GM12801 (cell line): ENCODE results near the gene LCP2.

Experiments
- CTCF ChIP-seq: IDR thresholded peaks from one replicate; pipeline ENCODE4 v1.5.1; 2011; ENCODE audit warnings: control low read depth; ENCODE audit not compliant: insufficient read length; ENCODE audit errors: extremely low read depth

LCP2 gene

GRCh38 chr5:170235876-170236864, 61.4 kb downstream of the LCP2 start:
- TF ChIP-seq CTCF: no peak

GRCh38 chr5:170233358-170233892, 64.2 kb downstream of the LCP2 start:
- no peak for TF ChIP-seq CTCF

GRCh38 chr5:170232786-170233185, 64.8 kb downstream of the LCP2 start, which contains the start of gene C5orf58:
Gene C5orf58, plus strand, starts transcription at chr5:170232985. Its CDS starts 1,992 bp downstream, at chr5:170234977.
- TF ChIP-seq CTCF: no peak

GRCh38 chr5:170228762-170229435, 68.7 kb downstream of the LCP2 start:
- TF ChIP-seq CTCF: no peak

GRCh38 chr5:170226661-170227060, 70.9 kb downstream of the LCP2 start:
- no peak for TF ChIP-seq CTCF

- no peak for TF ChIP-seq CTCF
These were observed 71.4 kb downstream of the LCP2 start for GRCh38 chr5:170226129-170226615.

- no peak for TF ChIP-seq CTCF
These were observed 72.0 kb downstream of the LCP2 start for GRCh38 chr5:170225326-170226128.
